ENCODE results near the gene KLF13.

KLF13 gene

DNA sequence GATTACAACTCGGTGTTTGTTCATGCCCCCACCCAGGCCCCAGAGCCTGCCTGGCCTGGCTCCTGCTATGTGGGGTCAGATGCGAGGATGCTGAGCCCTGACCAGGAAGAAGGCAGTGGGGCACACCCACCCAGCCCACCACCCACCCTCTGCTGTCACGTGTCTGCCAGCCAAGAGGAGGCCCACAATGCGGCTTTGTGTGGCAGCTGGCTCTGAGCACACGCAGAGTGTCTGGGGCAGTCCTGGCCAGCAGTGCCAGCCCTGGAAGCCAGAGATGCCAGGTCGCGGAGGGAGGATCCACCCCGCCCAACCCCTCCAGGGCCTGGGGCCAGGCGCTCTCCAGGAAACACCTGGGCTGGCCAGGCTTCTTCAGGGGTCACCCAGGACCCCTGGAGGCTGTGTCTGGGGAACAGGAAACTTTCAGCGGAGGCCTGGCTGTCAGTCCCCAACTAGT, 26.4 kb upstream of the KLF13 start:
- DNase-seq (ENCODE audit: low spot score), result no peak

GRCh38 chr15:31300981-31301672, 25.5 kb upstream of the KLF13 start:
- no peak for DNase-seq (ENCODE audit: low spot score)

DNA sequence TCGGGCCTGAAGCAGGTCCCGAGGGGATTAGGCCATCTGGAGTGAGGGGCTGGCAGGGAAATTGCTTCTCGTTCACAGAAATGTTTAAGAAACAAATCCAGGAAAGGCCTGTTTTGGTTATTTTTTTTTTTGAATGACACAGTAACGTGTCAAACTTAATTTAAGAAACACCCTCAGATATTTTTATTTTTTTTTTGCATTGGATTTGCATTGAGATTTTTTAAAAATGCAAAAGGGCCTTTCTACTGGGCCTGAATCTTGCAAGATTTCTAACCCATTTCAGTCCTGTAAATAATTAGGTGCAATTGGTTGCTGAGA, 25.0 kb upstream of the KLF13 start:
- DNase-seq (ENCODE audit: low spot score), result no peak

DNA sequence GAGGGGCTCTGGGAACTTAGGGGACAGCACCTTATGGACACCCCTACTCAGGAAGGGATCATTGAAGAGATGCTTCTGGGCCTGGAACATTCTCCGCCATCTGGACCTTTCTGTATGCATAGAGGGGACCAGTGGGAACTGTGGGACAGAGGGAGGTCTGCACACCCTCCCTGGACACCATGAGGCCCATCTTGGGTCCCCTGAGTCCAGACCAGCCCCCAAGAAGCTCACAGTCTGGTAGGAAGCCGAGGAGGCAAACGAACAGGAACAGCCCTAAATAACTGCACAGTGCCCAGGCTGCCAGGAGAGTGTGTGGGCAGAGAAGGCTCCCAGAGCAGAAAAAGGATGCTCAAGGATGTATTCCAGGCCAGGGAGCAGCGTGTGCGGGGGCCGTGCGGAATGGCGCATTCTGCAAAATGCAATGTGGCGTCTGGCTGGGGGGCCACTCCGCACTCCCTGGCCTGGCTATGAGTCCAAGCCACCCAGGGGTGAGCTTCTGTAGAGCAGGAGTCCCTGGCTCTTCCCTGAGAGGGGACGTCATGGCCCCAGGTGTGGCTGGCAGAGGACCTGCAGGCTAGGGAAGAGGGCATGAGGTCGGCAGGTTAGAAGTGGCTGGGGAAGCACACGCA, 24.5 kb upstream of the KLF13 start:
- DNase-seq (ENCODE audit: low spot score), result no peak

DNA sequence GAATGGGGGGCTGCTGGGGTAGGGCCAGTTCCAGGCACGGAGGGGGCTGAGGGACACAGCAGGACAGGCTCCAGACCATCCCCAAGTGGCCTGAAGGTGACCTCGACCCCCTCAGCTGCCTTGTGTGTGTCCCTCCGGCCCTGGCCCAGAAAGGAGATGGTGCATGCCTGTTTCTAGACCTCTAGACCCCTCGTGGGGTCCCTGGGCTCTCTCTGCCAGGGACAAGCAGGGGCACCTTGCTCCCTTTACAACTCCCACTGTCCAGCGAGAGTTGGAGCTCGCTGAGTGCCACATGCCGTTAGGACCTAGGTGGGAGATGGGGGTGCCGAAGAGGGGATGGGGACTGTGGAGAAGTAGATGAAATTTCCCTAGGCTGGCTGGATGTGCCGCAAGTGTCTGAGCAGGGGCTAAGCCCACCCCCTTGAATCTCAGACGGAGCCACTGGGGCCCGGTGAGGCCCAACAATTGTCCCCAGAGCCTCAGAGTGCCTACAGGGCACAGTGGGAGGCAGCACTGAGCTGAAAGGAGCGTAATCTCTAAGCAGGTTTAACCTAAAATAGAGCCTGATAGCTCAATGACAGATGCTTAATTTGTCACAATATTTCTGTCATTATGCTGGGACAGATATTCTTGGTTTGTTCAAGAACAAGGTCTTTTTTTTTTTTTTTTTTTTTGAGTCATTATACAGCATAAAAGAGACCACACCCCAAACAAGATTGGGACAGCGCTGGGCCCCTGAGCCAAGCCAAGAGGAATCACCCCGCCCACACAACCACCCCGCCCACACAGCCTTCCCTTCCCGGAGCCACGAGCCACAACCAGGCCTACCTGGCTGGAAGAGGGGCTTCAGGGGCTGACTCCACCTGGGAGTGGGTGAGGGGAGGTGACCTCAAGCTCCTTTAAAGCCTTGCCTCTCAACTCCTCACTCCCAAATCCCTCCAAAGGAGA, 23.6 kb upstream of the KLF13 start:
- peak; percentile 78 for DNase-seq (ENCODE audit: low spot score)

GRCh38 chr15:31303726-31304648, 22.6 kb upstream of the KLF13 start:
- no peak for DNase-seq (ENCODE audit: low spot score)

- no peak for DNase-seq (ENCODE audit: low spot score)
Observed at GRCh38 chr15:31304751-31305365, 21.8 kb upstream of the KLF13 start.

- DNase-seq (ENCODE audit: low spot score), result no peak
Observed at GRCh38 chr15:31305375-31305774, 21.3 kb upstream of the KLF13 start.

DNA sequence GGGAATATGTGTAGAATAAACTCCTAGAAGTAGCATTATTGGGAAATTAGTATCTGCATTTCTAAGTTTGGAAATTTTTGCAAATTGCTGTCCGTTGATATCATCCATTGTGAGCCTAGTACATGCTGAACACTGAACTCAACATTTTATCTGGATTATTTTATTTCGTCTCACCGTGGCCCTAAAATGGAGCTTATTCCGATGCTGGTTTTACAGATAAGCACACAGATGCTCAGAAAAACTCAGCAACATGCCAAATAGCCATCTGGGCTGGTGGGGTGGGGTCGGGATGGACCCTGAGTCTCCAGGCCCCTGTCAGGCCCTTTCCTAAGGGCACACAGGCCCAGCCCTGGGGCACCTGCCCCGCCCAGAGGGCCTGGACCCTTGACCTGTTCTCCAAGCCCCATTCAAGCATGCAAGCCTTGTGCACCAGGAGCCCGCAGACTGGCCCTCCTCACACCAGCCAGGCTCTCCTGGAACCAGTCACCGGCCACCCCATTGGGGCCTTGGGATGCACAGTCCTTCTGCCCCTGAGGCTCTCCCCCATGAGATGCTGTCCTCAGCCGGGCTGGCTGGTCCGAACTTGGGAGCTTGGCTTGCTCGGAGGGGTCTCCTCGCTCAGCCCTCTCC, 20.7 kb upstream of the KLF13 start:
- no peak for DNase-seq (ENCODE audit: low spot score)

GRCh38 chr15:31306426-31307269, 20.0 kb upstream of the KLF13 start:
- DNase-seq (ENCODE audit: low spot score), result no peak

DNA sequence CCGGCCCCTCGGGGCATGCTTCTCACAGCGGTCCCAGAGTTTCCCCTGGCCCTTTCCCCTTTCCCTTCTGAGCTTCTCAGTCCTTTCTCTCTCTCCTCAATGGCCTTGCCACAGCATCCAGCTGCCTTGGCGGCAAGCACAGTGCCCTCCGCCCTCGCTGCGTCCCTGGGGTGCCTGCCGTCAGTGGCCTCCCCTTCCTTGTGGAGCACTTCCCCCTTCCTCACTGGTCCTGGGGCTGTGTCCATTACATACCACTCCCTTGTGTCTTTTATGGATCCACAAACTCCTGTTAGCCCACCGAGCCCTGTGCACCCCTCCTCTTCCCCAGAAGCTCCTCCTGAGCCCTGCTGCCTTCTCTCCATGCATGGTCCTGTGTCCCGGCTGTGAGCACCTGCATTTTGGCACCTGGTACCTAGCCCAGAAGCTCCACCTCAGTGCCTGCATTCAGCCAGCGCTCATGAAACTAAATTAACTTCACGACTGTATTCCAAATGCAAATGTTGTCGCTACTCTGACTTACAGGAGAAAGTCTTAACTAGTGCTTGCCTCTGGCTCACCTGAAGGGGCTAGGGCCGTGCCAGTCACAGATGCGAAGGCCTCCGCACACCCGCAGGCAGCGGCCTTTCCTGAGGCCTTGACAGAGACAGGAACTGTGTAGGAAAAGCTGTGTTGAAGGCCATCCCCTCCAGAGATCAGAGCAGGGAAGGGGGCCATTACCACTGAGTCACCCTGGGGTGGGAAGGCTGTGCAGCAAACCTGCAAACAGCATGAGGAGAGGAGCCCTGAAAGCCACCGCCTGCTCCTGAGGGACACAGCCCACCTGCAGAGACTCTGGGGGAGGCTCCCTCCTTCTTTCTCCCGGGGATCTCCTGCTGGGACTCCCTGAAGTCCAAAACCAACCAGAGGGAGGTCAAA, 19.1 kb upstream of the KLF13 start:
- DNase-seq (ENCODE audit: low spot score), result no peak

- DNase-seq (ENCODE audit: low spot score), result no peak
Observed at GRCh38 chr15:31308185-31308639, 18.4 kb upstream of the KLF13 start.

GRCh38 chr15:31309893-31310606, 16.6 kb upstream of the KLF13 start:
- DNase-seq (ENCODE audit: low spot score), result no peak

DNA sequence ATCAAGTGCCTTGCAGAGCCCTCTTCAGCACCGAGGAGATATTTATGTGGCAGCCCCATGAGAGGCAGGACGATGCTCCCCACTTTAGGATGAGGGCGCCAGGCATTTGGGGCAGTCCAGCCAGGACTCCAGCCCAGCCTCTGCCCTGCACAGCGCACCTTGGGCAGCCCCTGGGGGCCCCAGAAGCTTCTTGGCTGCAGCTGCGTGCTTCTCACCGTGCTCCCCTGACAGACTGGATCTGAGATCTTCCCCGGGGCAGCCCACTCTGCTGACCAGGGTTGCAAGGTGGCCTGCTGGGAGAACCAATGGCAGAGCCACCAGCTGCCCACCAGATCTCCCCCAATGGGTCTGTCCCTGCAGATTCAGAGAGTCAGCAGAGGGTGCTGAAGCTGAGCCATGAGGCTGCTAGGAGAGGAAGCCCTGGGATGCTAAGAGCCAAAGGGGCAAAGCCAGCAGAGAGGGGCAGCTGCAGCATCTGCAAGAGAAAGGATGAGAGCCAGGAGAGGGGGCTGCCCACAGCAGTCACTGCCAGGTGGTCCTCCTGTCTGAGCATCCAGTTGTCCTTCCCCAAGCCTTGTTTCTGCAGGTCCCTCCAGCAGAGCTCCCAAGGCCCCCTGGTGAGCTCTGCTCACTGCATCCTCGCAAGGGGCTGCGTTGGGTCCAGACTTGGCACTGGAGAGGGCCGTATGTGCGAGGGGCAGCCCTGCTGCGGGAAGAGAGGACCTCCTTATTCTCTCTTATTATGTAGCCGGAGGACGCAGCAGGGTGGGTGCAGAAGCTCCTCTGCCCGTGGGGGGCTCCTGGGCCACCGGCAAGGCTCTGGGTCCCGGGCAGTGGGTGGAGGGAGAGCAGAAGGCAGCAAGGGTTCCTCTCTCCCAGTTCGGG, 14.7 kb upstream of the KLF13 start:
- no peak for DNase-seq (ENCODE audit: low spot score)

DNA sequence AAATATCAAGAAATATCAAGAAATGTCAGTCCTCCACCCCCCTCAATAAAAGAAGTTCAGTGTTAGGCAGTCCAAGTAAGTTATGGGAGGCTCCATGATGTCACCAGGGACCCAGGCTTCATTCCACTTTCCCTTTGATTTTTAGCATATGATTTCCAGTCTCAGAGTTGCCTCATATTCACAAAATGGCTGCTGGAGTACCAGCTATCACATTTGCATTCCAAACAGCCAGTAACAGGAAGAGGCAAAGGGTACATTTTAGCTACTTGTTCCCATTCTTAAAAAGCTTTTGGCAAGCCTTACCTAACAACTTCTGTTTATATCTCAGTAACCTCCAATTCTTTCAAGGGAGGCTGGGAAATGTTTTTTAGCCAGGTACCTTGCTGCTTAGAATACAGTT, 13.4 kb upstream of the KLF13 start:
- DNase-seq (ENCODE audit: low spot score), result no peak

GRCh38 chr15:31314380-31314779, 12.3 kb upstream of the KLF13 start:
- DNase-seq (ENCODE audit: low spot score), result no peak

Data from AG20443 (cell line).